HG02938 (cell line): ENCODE measurements around the gene CHIC1.

Experiments used
- ATAC-seq: cut with Tn5 transposase; IDR thresholded peaks from one replicate; pipeline ENCODE4 v1.9.1; 2021; ENCODE audit warnings: mild to moderate bottlenecking, moderate library complexity; ENCODE audit not compliant: unreplicated experiment

Gene CHIC1

GRCh38 chrX:73728602-73729001 is 165.6 kb downstream of the CHIC1 start:
- ATAC-seq: no peak
